ENCODE measurements around the gene ABTB2. TPM values are rescaled to one million over a fixed set of nuclear protein-coding genes. Genes with fewer than 3 reads are reported as not detected.

ABTB2 gene
- total and polyA plus RNA-seq, 9 of the 15 experiments (the other 6 are each of a cell fraction or from before 2014, with no cell fraction given), result 0.03 to 0.18 (median 0.12) TPM; not detected in 2

DNA sequence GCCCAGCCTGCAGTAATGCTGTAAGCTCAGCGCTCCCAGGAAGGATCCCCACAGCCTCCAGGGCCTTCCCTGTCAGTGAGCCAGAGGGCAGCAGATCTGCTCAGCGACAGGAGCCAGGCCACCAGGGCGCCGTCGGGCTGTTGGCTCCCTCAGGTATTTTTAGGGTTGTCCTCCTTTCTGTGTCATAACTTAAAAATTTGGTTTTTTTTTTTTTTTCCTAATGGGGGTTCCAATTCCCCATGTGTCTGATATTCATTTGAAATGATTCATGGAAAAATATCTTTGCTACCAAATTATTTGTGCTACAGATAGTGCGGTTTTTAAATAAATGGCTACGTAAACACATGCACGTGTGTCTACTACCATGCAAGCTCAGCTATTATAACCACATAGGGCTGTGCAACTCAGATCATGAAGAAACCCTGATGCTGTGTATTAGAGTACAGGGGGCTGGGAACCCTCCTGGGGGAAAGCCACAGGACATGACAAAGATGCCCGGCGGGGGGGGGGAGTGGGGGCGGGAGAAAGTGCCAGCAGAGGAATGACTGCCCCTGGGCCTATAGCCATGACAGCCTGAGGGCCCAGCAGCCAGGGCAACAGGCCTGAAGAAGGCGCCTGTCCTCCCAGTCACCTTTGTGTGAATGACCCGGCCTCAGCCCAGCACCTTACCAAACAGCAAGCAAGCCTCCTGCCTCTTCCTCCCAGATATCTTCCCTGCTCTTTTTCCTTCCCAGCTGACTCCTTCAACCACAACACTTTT, 163.1 kb downstream of the ABTB2 start:
- no peak overlapping the region for H3K4me2 ChIP-seq (ENCODE audit: insufficient read depth, low read length)
- 20% methylated on average over 8 of the region's 13 CpGs for WGBS (ENCODE audit: insufficient coverage, low coverage, missing lambda C conversion rate)
- H4K20me1 ChIP-seq (replicated peaks; ENCODE audit: control insufficient read depth, insufficient read depth, low read length), result 0 out of 2 replicates have a peak, but pooled peaks cover 10% of the 10 kb centered on the region
- DNase-seq (ENCODE audit: extremely low read depth in 1 of 4, low spot score in 3 of 4) (no peak), FAIRE-seq (no peak), ATAC-seq (no peak)
- POLR2A ChIA-PET, result interaction anchor here (2.5 kb wide), 1 partner anchor 10 kb away, joined by 9 read pairs; no protein-coding TSS in a partner anchor
- BruUV-seq (replicated peaks), result no TSS peak
- TF ChIP-seq PRPF4 (IDR thresholded peaks at IDR 0.05; ENCODE audit: insufficient read depth, low read depth, low read length, poor library complexity, severe bottlenecking) (no peak), MEIS2 (IDR thresholded peaks at IDR 0.05; ENCODE audit: partially characterized antibody) (no peak), ATF7 (IDR thresholded peaks at IDR 0.05) (no peak), STAT5A (IDR thresholded peaks at IDR 0.05; ENCODE audit: borderline replicate concordance, low read length) (no peak), ZNF197 (CRISPR knock-in tag; IDR thresholded peaks at IDR 0.05; ENCODE audit: low read depth) (no peak), RFX1 (IDR thresholded peaks at IDR 0.05) (no peak), ZEB2 (IDR thresholded peaks at IDR 0.05) (no peak), NONO (IDR thresholded peaks at IDR 0.05; ENCODE audit: low read depth in 2 of 2, low read length in 1 of 2) (no peak), PHTF2 (CRISPR knock-in tag; IDR thresholded peaks at IDR 0.05) (no peak), ZNF146 (CRISPR knock-in tag; IDR thresholded peaks at IDR 0.05; ENCODE audit: unreplicated experiment) (no peak), CBX2 (IDR thresholded peaks at IDR 0.05; ENCODE audit: insufficient read depth, low read length, poor library complexity, severe bottlenecking) (no peak)
- TF ChIP-seq, protein P1, sequence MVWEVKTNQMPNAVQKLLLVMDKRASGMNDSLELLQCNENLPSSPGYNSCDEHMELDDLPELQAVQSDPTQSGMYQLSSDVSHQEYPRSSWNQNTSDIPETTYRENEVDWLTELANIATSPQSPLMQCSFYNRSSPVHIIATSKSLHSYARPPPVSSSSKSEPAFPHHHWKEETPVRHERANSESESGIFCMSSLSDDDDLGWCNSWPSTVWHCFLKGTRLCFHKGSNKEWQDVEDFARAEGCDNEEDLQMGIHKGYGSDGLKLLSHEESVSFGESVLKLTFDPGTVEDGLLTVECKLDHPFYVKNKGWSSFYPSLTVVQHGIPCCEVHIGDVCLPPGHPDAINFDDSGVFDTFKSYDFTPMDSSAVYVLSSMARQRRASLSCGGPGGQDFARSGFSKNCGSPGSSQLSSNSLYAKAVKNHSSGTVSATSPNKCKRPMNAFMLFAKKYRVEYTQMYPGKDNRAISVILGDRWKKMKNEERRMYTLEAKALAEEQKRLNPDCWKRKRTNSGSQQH (CRISPR knock-in tag; IDR thresholded peaks at IDR 0.05), result no peak
- no peak overlapping the region for H3K4me3 ChIP-seq
- H3K4me1 ChIP-seq (replicated peaks in 1 of 2; ENCODE audit: control insufficient read depth in 2 of 2, insufficient read depth in 2 of 2, low read length in 2 of 2), result no peaks in the 10 kb centered on the region
- H3K79me2 ChIP-seq (ENCODE audit: control insufficient read depth, insufficient read depth, low read length), result no peaks in the 10 kb centered on the region
- H3K27ac ChIP-seq (ENCODE audit: extremely low read depth, low read depth, low read length), result no peak overlapping the region
- in situ Hi-C loops (cut with MboI) (no loop called here), intact Hi-C loops (cut with micrococcal nuclease) (no loop called here)
- no peaks in the 10 kb centered on the region for H3K9me1 ChIP-seq (ENCODE audit: control insufficient read depth, insufficient read depth, low read length)
- H2AFZ ChIP-seq (ENCODE audit: low read depth, low read length), result no peak overlapping the region
- no peaks in the 10 kb centered on the region for H3K9me3 ChIP-seq (replicated peaks; ENCODE audit: control insufficient read depth, insufficient read depth, low read depth, low read length)
- H3K27me3 ChIP-seq (ENCODE audit: control insufficient read depth in 2 of 2, insufficient read depth in 2 of 2, low read length in 2 of 2), result peaks cover 20 to 78% of the 10 kb centered on the region in 2 experiments; a peak in 3 of 5 replicates
- CTCF ChIA-PET (ENCODE audit: low intra/inter-chr PET ratio), result interaction anchor here (0.5 to 1.1 kb wide), 2 partner anchors 73 to 165 kb away, joined by 3 read pairs; no protein-coding TSS in a partner anchor
- no peak overlapping the region for H3K9ac ChIP-seq (ENCODE audit: insufficient read depth in 1 of 2, low read depth in 2 of 2, low read length in 2 of 2)
- no peaks in the 10 kb centered on the region for H3K36me3 ChIP-seq (ENCODE audit: control insufficient read depth, insufficient read depth, low read length)

Data from K562 (cell line).